H9 (cell line): ENCODE data around the gene DPP7. TPM values are rescaled to one million over a fixed set of nuclear protein-coding genes. Genes with fewer than 3 reads are reported as not detected.
"Not testable (repeated sequence)": the region's sequence is repeated elsewhere in the genome, so short reads cannot be mapped to it uniquely, and the experiment has no call there.

Experiments
- DNase-seq: peaks from one replicate; pipeline ENCODE4 v3.0.0-alpha.2; 2017
- H2AFZ ChIP-seq: one replicate; pipeline ENCODE4 v1.6.1; 2013; ENCODE audit warnings: mild to moderate bottlenecking, low read length, control low read depth, moderate library complexity
- H2AK5ac ChIP-seq: 2 replicates; pipeline ENCODE4 v1.6.1; 2013; ENCODE audit warnings: low read length, control low read depth, mixed read lengths; ENCODE audit not compliant: insufficient read length
- H2BK120ac ChIP-seq: one replicate; pipeline ENCODE4 v1.6.1; 2013; ENCODE audit warnings: low read depth, mild to moderate bottlenecking, low read length, control low read depth, inconsistent platforms; ENCODE audit not compliant: poor library complexity, severe bottlenecking
- H2BK12ac ChIP-seq: 2 replicates; pipeline ENCODE4 v1.6.1; 2013; ENCODE audit warnings: low read length, control low read depth, mixed read lengths, low read depth; ENCODE audit not compliant: insufficient read length
- H2BK15ac ChIP-seq: 2 replicates; pipeline ENCODE4 v1.6.1; 2013; ENCODE audit warnings: low read depth, low read length, control low read depth
- H2BK20ac ChIP-seq: one replicate; pipeline ENCODE4 v1.6.1; 2013; ENCODE audit warnings: low read depth, mild to moderate bottlenecking, low read length, control low read depth, inconsistent platforms; ENCODE audit not compliant: poor library complexity, severe bottlenecking
- H2BK5ac ChIP-seq: 2 replicates; pipeline ENCODE4 v1.6.1; 2013; ENCODE audit warnings: low read length, control low read depth, mixed read lengths; ENCODE audit not compliant: insufficient read length
- H3K14ac ChIP-seq: 2 replicates; pipeline ENCODE4 v1.6.1; 2013; ENCODE audit warnings: low read length, control low read depth; ENCODE audit not compliant: insufficient read depth
- H3K18ac ChIP-seq: 2 replicates; pipeline ENCODE4 v1.6.1; 2013; ENCODE audit warnings: low read depth, mild to moderate bottlenecking, mixed read lengths, low read length, control low read depth; ENCODE audit not compliant: insufficient read length
- H3K23ac ChIP-seq: 2 replicates; pipeline ENCODE4 v1.6.1; 2013; ENCODE audit warnings: low read length, control low read depth, mixed read lengths, low read depth; ENCODE audit not compliant: insufficient read length
- H3K23me2 ChIP-seq: 2 replicates; pipeline ENCODE4 v1.6.1; 2013; ENCODE audit warnings: low read depth, mild to moderate bottlenecking, mixed read lengths, low read length, control low read depth; ENCODE audit not compliant: insufficient read length, poor library complexity, severe bottlenecking
- H3K27ac ChIP-seq: 2 replicates; pipeline ENCODE4 v1.5.1; 2013; ENCODE audit warnings: low read length, control low read depth, mixed read lengths, low read depth; ENCODE audit not compliant: insufficient read length
- H3K27me3 ChIP-seq: 2 replicates; pipeline ENCODE4 v1.6.1; 2013; ENCODE audit warnings: low read length, control low read depth, inconsistent platforms; ENCODE audit not compliant: insufficient read depth
- H3K4ac ChIP-seq: 2 replicates; pipeline ENCODE4 v1.6.1; 2013; ENCODE audit warnings: low read depth, mild to moderate bottlenecking, control low read depth, inconsistent platforms, low read length, moderate library complexity
- H3K4me1 ChIP-seq: 2 replicates; pipeline ENCODE4 v1.6.1; 2013; ENCODE audit warnings: low read length, control low read depth, inconsistent platforms; ENCODE audit not compliant: insufficient read depth
- H3K4me2 ChIP-seq: 2 replicates; pipeline ENCODE4 v1.6.1; 2013; ENCODE audit warnings: low read length, control low read depth, mixed read lengths; ENCODE audit not compliant: insufficient read length, insufficient read depth
- H3K56ac ChIP-seq: 2 replicates; pipeline ENCODE4 v1.6.1; 2013; ENCODE audit warnings: low read depth, mild to moderate bottlenecking, mixed read lengths, low read length, control low read depth; ENCODE audit not compliant: insufficient read length
- H3K79me1 ChIP-seq: 2 replicates; pipeline ENCODE4 v1.6.1; 2013; ENCODE audit warnings: low read depth, mild to moderate bottlenecking, moderate library complexity, low read length, control low read depth, inconsistent platforms; ENCODE audit not compliant: insufficient read depth, poor library complexity, severe bottlenecking
- H3K79me2 ChIP-seq: 2 replicates; pipeline ENCODE4 v1.6.1; 2013; ENCODE audit warnings: low read length, control low read depth, inconsistent platforms; ENCODE audit not compliant: insufficient read depth
- H3K9ac ChIP-seq: 2 replicates; pipeline ENCODE4 v1.6.1; 2013; ENCODE audit warnings: low read length, control low read depth, mixed read lengths; ENCODE audit not compliant: insufficient read length; ENCODE audit errors: extremely low read depth
- H3K9me3 ChIP-seq: one replicate; pipeline ENCODE4 v1.6.1; 2013; ENCODE audit warnings: low read depth, low read length, inconsistent platforms; ENCODE audit not compliant: control insufficient read depth
- H3T11ph ChIP-seq: one replicate; pipeline ENCODE4 v1.6.1; 2013; ENCODE audit warnings: mild to moderate bottlenecking, low read length, control low read depth, inconsistent platforms
- H4K20me1 ChIP-seq: one replicate; pipeline ENCODE4 v1.6.1; 2013; ENCODE audit not compliant: control insufficient read depth, insufficient read length, insufficient read depth
- H4K5ac ChIP-seq: 2 replicates; pipeline ENCODE4 v1.6.1; 2013; ENCODE audit warnings: low read depth, mild to moderate bottlenecking, mixed read lengths, low read length, control low read depth; ENCODE audit not compliant: insufficient read length
- H4K8ac ChIP-seq: replicated peaks from 2 replicates; pipeline ENCODE4 v1.6.1; 2013; ENCODE audit warnings: low read length, control low read depth, mixed read lengths, low read depth; ENCODE audit not compliant: insufficient read length
- H4K91ac ChIP-seq: 2 replicates; pipeline ENCODE4 v1.6.1; 2013; ENCODE audit warnings: low read depth, mild to moderate bottlenecking, moderate library complexity, mixed read lengths, low read length, control low read depth; ENCODE audit not compliant: insufficient read length
- H3K27ac Mint-ChIP-seq, 3 experiments: 2 replicates in 2 of 3; 3 replicates in 1 of 3; pipeline ENCODE4 v1.8.0; 2020 to 2021; ENCODE audit warnings: mixed read lengths in 3 of 3, mild to moderate bottlenecking in 1 of 3, moderate library complexity in 1 of 3
- H3K27me3 Mint-ChIP-seq: 2 replicates; pipeline ENCODE4 v1.8.0; 2021; ENCODE audit warnings: low read depth, mild to moderate bottlenecking, moderate library complexity, mixed read lengths
- H3K36me3 Mint-ChIP-seq, 3 experiments: 2 replicates in 2 of 3; 3 replicates in 1 of 3; pipeline ENCODE4 v1.8.0; 2020 to 2021; ENCODE audit warnings: low read depth in 3 of 3, mixed read lengths in 3 of 3; ENCODE audit not compliant: insufficient read depth in 1 of 3
- H3K4me1 Mint-ChIP-seq, 2 experiments: 2 replicates each; pipeline ENCODE4 v1.8.0; 2020; ENCODE audit warnings: mixed read lengths in 2 of 2
- H3K4me3 Mint-ChIP-seq, 2 experiments: 2 replicates in 1 of 2; 3 replicates in 1 of 2; pipeline ENCODE4 v1.8.0; 2020 to 2021; ENCODE audit warnings: mild to moderate bottlenecking in 2 of 2, mixed read lengths in 2 of 2, moderate library complexity in 1 of 2
- H3K9me3 Mint-ChIP-seq, 2 experiments: 2 replicates in 1 of 2; 3 replicates in 1 of 2; pipeline ENCODE4 v1.8.0; 2020; ENCODE audit warnings: mild to moderate bottlenecking in 2 of 2, mixed read lengths in 2 of 2, moderate library complexity in 1 of 2
- WGBS: extraction: QIAGEN DNeasy Blood & Tissue Kit; methylation state at CpG from one replicate; pipeline ENCODE4 v1.1.7; 2013; ENCODE audit warnings: missing lambda C conversion rate, low lambda C conversion rate, mixed read lengths; ENCODE audit not compliant: insufficient read length; ENCODE audit errors: extremely low coverage; 5-methylcytosine and 5-hydroxymethylcytosine counted together
- total RNA-seq: library from RNA; stranded (reverse); gene quantifications from 2 replicates; pipeline ENCODE4 v1.2.1, GENCODE V29; 2021
- TF ChIP-seq, protein P1 (sequence below): fragments of 200-600 bp; sonication (generic); conservative IDR thresholded peaks from 3 replicates; pipeline ENCODE4 v1.8.0; 2021; ENCODE audit warnings: antibody characterized with exemption, mild to moderate bottlenecking

Gene DPP7
- total RNA-seq, 1 experiment from 2014 or later: 29.4 TPM

GRCh38 chr9:137136261-137136880 is 21.8 kb upstream of the DPP7 start:
- no peaks in the 10 kb centered on the region for H3K36me3 Mint-ChIP-seq
- Histone ChIP-seq H3K79me2 (no peaks in the 10 kb centered on the region), H3K23ac (no peak overlapping the region), H2BK120ac (no peak overlapping the region), H2BK20ac (no peak overlapping the region), H4K20me1 (peaks cover 2% of the 10 kb centered on the region), H3K9ac (no peak overlapping the region), H2BK15ac (no peak overlapping the region), H2BK12ac (no peak overlapping the region), H3T11ph (no peak overlapping the region), H3K27me3 (peaks cover 29% of the 10 kb centered on the region; the same call in 1 of the 2 replicates), H2AFZ (no peak overlapping the region), H3K4me1 (no peaks in the 10 kb centered on the region), H3K14ac (no peak overlapping the region), H4K91ac (no peak overlapping the region), H2AK5ac (no peak overlapping the region), H3K4ac (no peak overlapping the region), H3K18ac (no peak overlapping the region), H3K4me2 (no peak overlapping the region), H3K23me2 (no peaks in the 10 kb centered on the region), H3K56ac (no peak overlapping the region), H3K9me3 (no peaks in the 10 kb centered on the region), H3K79me1 (no peaks in the 10 kb centered on the region), H4K8ac (no peak overlapping the region), H4K5ac (no peak overlapping the region), H2BK5ac (no peak overlapping the region), H3K27ac (no peak overlapping the region)
- H3K27ac Mint-ChIP-seq: no peak overlapping the region; a peak in 1 of 7 replicates
- TF ChIP-seq, protein P1, sequence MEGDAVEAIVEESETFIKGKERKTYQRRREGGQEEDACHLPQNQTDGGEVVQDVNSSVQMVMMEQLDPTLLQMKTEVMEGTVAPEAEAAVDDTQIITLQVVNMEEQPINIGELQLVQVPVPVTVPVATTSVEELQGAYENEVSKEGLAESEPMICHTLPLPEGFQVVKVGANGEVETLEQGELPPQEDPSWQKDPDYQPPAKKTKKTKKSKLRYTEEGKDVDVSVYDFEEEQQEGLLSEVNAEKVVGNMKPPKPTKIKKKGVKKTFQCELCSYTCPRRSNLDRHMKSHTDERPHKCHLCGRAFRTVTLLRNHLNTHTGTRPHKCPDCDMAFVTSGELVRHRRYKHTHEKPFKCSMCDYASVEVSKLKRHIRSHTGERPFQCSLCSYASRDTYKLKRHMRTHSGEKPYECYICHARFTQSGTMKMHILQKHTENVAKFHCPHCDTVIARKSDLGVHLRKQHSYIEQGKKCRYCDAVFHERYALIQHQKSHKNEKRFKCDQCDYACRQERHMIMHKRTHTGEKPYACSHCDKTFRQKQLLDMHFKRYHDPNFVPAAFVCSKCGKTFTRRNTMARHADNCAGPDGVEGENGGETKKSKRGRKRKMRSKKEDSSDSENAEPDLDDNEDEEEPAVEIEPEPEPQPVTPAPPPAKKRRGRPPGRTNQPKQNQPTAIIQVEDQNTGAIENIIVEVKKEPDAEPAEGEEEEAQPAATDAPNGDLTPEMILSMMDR: no peak
- no peaks in the 10 kb centered on the region; a peak in 2 of 5 replicates for H3K9me3 Mint-ChIP-seq
- DNase-seq: peak; percentile 42
- H3K4me1 Mint-ChIP-seq: peaks cover 0 to 12% of the 10 kb centered on the region in 2 experiments; a peak in 2 of 4 replicates
- H3K4me3 Mint-ChIP-seq: no peak overlapping the region
- H3K27me3 Mint-ChIP-seq: peaks cover 88% of the 10 kb centered on the region
- WGBS: no CpG with 5 or more reads among the region's 27 CpGs

- H3K18ac ChIP-seq, H2AK5ac ChIP-seq, H2BK15ac ChIP-seq, H3K23me2 ChIP-seq, H3K9me3 Mint-ChIP-seq, H2BK120ac ChIP-seq, H4K91ac ChIP-seq, H3K36me3 Mint-ChIP-seq, H2AFZ ChIP-seq, H3K79me2 ChIP-seq, H3K23ac ChIP-seq, H4K5ac ChIP-seq, H3K14ac ChIP-seq, H4K8ac ChIP-seq, H2BK20ac ChIP-seq, H3K4me2 ChIP-seq, H2BK5ac ChIP-seq, H3K27ac ChIP-seq, H3K4me1 ChIP-seq, H3K9ac ChIP-seq, H3K9me3 ChIP-seq, H2BK12ac ChIP-seq, H3T11ph ChIP-seq, H3K27ac Mint-ChIP-seq, H3K79me1 ChIP-seq, H4K20me1 ChIP-seq, H3K4ac ChIP-seq, H3K56ac ChIP-seq, DNase-seq, H3K4me3 Mint-ChIP-seq: not testable (repeated sequence)
- no CpG with 5 or more reads among the region's 9 CpGs for WGBS
- peaks cover 0 to 15% of the 10 kb centered on the region in 2 experiments; a peak in 2 of 4 replicates for H3K4me1 Mint-ChIP-seq
- H3K27me3 Mint-ChIP-seq: peaks cover 87% of the 10 kb centered on the region
- peaks cover 22% of the 10 kb centered on the region; the same call in 1 of the 2 replicates for H3K27me3 ChIP-seq
These were observed 20.6 kb upstream of the DPP7 start for GRCh38 chr9:137135154-137135553.
